Activated B cell treated with CpG ODN at 0.5 μM for 24 hours (primary cell): Measurements from ENCODE around the gene NHS. TPM values are rescaled to one million over a fixed set of nuclear protein-coding genes. Genes with fewer than 3 reads are reported as not detected.
"Not testable (repeated sequence)": the region's sequence is repeated elsewhere in the genome, so short reads cannot be mapped to it uniquely, and the experiment has no call there.

Source experiments
- ATAC-seq: fragments of 200-7000 bp; cut with Tn5 transposase; one replicate; pipeline ENCODE4 v1.10.0; 2021; ENCODE audit warnings: low read depth, mild to moderate bottlenecking, moderate library complexity
- CTCF ChIA-PET: fragments of 350-600 bp; sonication (Branson Sonifier 250); formaldehyde crosslinking; loops from one replicate; lab custom pipeline; 2021; ENCODE audit warnings: antibody characterized with exemption; lab: Charles Lee
- POLR2A ChIA-PET: fragments of 350-600 bp; sonication (Branson Sonifier 250); formaldehyde crosslinking; loops from one replicate; lab custom pipeline; 2021; ENCODE audit warnings: antibody characterized with exemption; lab: Charles Lee
- DNase-seq: peaks from one replicate; pipeline ENCODE4 v3.0.0; 2022
- H3K27ac Mint-ChIP-seq: one replicate; pipeline ENCODE4 v1.8.0; 2020; ENCODE audit warnings: mixed read lengths
- H3K27me3 Mint-ChIP-seq: one replicate; pipeline ENCODE4 v1.8.0; 2021; ENCODE audit warnings: mixed read lengths
- H3K36me3 Mint-ChIP-seq: one replicate; pipeline ENCODE4 v1.8.0; 2021; ENCODE audit warnings: low read depth, mixed read lengths
- H3K4me1 Mint-ChIP-seq: one replicate; pipeline ENCODE4 v1.8.0; 2021; ENCODE audit warnings: mixed read lengths
- H3K4me3 Mint-ChIP-seq: one replicate; pipeline ENCODE4 v1.8.0; 2020; ENCODE audit warnings: mild to moderate bottlenecking, mixed read lengths
- H3K9me3 Mint-ChIP-seq: one replicate; pipeline ENCODE4 v1.8.0; 2020; ENCODE audit warnings: mixed read lengths
- intact Hi-C: fragments of 100-400 bp; cut with micrococcal nuclease; formaldehyde crosslinking; loops from one replicate; pipeline ENCODE4 v1.15.1; 2024
- total RNA-seq: library from RNA; stranded (reverse); gene quantifications from 2 replicates; pipeline ENCODE4 v1.2.3, GENCODE V29; 2022
- TF ChIP-seq, protein P1 (sequence below): fragments of 200-600 bp; IDR thresholded peaks from one replicate; pipeline ENCODE4 v1.8.0; 2022; ENCODE audit warnings: antibody characterized with exemption, mild to moderate bottlenecking

NHS gene
- total RNA-seq, 1 donor from 2014 or later: not detected

DNA sequence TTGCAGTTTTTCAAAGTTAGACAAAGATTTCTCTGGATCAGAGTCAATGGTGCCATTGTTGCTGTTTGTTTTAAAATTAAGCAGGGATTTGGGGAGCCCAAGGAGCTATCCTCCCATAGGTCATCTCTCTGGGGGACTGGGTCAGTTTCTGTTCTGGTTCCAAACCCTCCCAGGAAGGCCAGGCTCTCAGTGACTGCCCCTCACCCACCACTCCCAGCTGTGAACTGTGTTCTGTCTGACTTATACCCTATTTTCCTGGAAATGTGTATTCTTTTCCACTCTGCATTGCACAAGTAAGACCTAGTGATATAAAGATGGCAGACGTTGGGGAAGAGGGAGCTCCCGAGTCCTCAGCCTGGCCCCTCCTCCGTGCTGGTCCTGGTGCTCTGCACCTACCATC, 65.8 kb downstream of the NHS start:
- no peaks in the 10 kb centered on the region for H3K36me3 Mint-ChIP-seq
- intact Hi-C loops: no loop called here
- no peaks in the 10 kb centered on the region for H3K27me3 Mint-ChIP-seq
- no peaks in the 10 kb centered on the region for H3K4me1 Mint-ChIP-seq
- H3K9me3 Mint-ChIP-seq: no peaks in the 10 kb centered on the region
- TF ChIP-seq, protein P1, sequence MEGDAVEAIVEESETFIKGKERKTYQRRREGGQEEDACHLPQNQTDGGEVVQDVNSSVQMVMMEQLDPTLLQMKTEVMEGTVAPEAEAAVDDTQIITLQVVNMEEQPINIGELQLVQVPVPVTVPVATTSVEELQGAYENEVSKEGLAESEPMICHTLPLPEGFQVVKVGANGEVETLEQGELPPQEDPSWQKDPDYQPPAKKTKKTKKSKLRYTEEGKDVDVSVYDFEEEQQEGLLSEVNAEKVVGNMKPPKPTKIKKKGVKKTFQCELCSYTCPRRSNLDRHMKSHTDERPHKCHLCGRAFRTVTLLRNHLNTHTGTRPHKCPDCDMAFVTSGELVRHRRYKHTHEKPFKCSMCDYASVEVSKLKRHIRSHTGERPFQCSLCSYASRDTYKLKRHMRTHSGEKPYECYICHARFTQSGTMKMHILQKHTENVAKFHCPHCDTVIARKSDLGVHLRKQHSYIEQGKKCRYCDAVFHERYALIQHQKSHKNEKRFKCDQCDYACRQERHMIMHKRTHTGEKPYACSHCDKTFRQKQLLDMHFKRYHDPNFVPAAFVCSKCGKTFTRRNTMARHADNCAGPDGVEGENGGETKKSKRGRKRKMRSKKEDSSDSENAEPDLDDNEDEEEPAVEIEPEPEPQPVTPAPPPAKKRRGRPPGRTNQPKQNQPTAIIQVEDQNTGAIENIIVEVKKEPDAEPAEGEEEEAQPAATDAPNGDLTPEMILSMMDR: no peak
- ATAC-seq: no peak
- DNase-seq: no peak
- POLR2A ChIA-PET: no interaction called here
- no peak overlapping the region for H3K27ac Mint-ChIP-seq
- CTCF ChIA-PET: no interaction called here
- H3K4me3 Mint-ChIP-seq: no peak overlapping the region

DNA sequence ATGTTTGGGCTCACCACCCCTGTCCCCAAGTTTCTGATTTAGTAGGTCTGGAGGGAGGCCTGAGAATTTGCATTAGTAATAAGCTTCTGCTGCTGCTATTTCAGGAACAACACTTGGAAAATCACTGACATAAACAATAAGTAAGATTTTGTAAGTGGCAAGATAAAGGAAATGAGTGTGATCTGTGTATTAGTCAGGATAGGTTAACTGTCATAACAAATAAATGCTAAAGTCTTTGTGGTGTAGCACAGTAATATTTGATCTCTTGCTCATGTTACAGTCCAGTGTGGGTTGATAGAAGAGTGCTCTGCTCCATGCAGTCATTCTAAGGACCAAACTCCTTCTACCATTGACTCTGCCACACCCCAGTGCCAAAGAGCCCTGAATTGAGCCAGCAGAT, 67.0 kb downstream of the NHS start:
- intact Hi-C loops: no loop called here
- TF ChIP-seq, protein P1: no peak
- DNase-seq (no peak), ATAC-seq (no peak)
- Mint-ChIP-seq H3K27me3 (no peaks in the 10 kb centered on the region), H3K4me3 (no peak overlapping the region), H3K27ac (no peak overlapping the region), H3K4me1 (no peaks in the 10 kb centered on the region), H3K36me3 (no peaks in the 10 kb centered on the region), H3K9me3 (no peaks in the 10 kb centered on the region)
- POLR2A ChIA-PET: no interaction called here
- CTCF ChIA-PET: no interaction called here

DNA sequence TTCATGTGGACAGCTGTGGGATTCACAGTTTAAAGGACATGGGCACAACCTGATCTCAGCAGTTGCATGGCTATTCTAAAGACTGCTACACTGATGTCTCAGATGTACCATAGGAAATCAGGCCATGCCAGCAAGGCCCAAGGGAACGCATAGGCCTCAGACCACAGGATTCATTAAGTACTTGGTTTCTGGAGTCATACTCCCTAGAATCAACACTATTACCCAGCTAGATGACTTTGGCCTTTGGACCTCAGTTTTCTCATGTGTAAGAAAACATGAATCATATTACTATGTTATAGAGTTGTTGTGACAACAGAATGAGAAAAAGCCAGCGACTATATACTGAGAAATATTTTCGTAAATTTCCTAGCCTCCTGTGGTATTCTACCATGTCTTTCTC, 67.9 kb downstream of the NHS start:
- ChIA-PET CTCF (no interaction called here), POLR2A (no interaction called here)
- no peaks in the 10 kb centered on the region for H3K4me1 Mint-ChIP-seq
- no peaks in the 10 kb centered on the region for H3K36me3 Mint-ChIP-seq
- intact Hi-C loops: no loop called here
- TF ChIP-seq, protein P1: no peak
- no peak for DNase-seq
- H3K27me3 Mint-ChIP-seq: no peaks in the 10 kb centered on the region
- ATAC-seq: no peak
- no peak overlapping the region for H3K27ac Mint-ChIP-seq
- H3K4me3 Mint-ChIP-seq: no peak overlapping the region
- H3K9me3 Mint-ChIP-seq: no peaks in the 10 kb centered on the region

DNA sequence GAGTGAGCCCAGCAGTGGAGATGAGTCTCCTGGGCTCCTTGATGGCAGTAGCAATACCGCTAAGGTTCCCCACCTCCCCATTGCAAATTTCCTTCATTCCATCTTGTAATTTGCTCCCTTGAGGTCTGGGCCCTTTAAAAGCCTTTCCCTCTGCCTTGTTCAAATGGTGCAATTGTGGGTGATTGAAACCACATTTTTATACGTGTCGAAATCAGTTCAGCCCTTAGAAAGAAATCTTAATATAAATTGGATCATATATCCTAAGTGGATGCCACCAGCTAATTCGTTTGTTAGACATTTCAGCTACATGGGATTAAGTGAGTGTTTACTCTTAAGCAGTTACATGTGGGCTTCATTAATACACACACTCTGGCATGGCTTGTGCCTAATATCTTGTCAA, 68.6 kb downstream of the NHS start:
- no peak for ATAC-seq
- no peak overlapping the region for H3K27ac Mint-ChIP-seq
- H3K4me1 Mint-ChIP-seq: no peaks in the 10 kb centered on the region

DNA sequence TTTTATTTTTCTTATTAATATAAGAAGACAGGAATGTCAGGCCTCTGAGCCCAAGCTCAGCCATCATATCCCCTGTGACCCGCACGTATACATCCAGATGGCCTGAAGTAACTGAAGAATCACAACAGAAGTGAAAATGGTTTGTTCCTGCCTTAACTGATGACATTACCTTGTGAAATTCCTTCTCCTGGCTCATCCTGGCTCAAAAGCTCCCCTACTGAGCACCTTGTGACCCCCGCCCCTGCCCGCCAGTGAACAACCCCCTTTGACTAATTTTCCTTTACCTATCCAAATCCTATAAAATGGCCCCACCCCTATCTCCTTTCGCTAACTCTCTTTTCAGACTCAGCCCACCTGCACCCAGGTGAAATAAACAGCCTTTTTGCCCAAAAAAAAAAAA, 71.3 kb downstream of the NHS start:
- POLR2A ChIA-PET, H3K27me3 Mint-ChIP-seq, H3K27ac Mint-ChIP-seq, DNase-seq, CTCF ChIA-PET, intact Hi-C loops, H3K9me3 Mint-ChIP-seq, ATAC-seq, H3K36me3 Mint-ChIP-seq, H3K4me1 Mint-ChIP-seq, H3K4me3 Mint-ChIP-seq: not testable (repeated sequence)

More for the DNA sequence above, 68.6 kb downstream of the NHS start:
- POLR2A ChIA-PET: no interaction called here
- TF ChIP-seq, protein P1: no peak
- Mint-ChIP-seq H3K27me3 (no peaks in the 10 kb centered on the region), H3K36me3 (no peaks in the 10 kb centered on the region), H3K4me3 (no peak overlapping the region), H3K9me3 (no peaks in the 10 kb centered on the region)
- CTCF ChIA-PET: no interaction called here
- intact Hi-C loops: no loop called here
- DNase-seq: no peak

DNA sequence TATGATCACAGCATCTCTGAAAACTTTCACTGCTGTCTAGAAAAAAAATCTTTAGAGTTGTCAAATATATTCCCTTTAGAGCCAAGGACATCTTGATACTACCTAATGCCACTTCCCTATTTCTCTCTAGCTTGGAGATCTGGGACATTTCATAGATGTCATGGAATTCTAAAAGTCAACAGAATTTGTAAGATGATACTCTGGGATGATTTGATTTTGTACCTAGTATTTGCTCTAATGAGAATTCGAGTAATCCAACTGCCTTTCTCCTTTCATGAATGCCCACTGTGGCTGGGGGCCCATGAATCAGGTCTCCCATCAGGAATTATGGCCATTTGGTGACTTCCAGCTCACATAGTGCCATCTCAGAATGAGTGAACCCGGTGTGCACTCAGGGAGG, 73.2 kb downstream of the NHS start:
- TF ChIP-seq, protein P1: no peak
- H3K9me3 Mint-ChIP-seq: no peaks in the 10 kb centered on the region
- DNase-seq (no peak), ATAC-seq (no peak)
- no peaks in the 10 kb centered on the region for H3K36me3 Mint-ChIP-seq
- ChIA-PET POLR2A (no interaction called here), CTCF (no interaction called here)
- H3K4me3 Mint-ChIP-seq: no peak overlapping the region
- intact Hi-C loops: no loop called here
- H3K27me3 Mint-ChIP-seq: no peaks in the 10 kb centered on the region
- H3K4me1 Mint-ChIP-seq: no peaks in the 10 kb centered on the region
- no peak overlapping the region for H3K27ac Mint-ChIP-seq
